Osteoblast (primary cell): Measurements from ENCODE around the gene ERMP1. TPM values are rescaled to one million over a fixed set of nuclear protein-coding genes. Genes with fewer than 3 reads are reported as not detected.

Experiments
- DNase-seq: peaks from one replicate; pipeline ENCODE4 v3.0.0; 2011; ENCODE audit warnings: low spot score, mixed read lengths; ENCODE audit not compliant: insufficient read length; ENCODE audit errors: missing footprints
- H2AFZ ChIP-seq: 2 replicates; pipeline ENCODE4 v1.6.0; 2011; ENCODE audit warnings: mild to moderate bottlenecking, low read length
- H3K27ac ChIP-seq: 2 replicates; pipeline ENCODE4 v1.5.1; 2011; ENCODE audit warnings: mild to moderate bottlenecking, low read depth, low read length, moderate library complexity
- H3K27me3 ChIP-seq: 2 replicates; pipeline ENCODE4 v1.6.0; 2012; ENCODE audit warnings: mild to moderate bottlenecking, control low read depth, inconsistent platforms, low read length, moderate library complexity; ENCODE audit not compliant: insufficient read depth
- H3K36me3 ChIP-seq: 2 replicates; pipeline ENCODE4 v1.5.1; 2011; ENCODE audit warnings: mild to moderate bottlenecking, low read length, control low read depth, moderate library complexity; ENCODE audit not compliant: insufficient read depth
- H3K4me1 ChIP-seq: 2 replicates; pipeline ENCODE4 v1.5.1; 2011; ENCODE audit warnings: mild to moderate bottlenecking, low read length, control low read depth, moderate library complexity; ENCODE audit not compliant: insufficient read depth
- H3K4me2 ChIP-seq: 2 replicates; pipeline ENCODE4 v1.6.0; 2011; ENCODE audit warnings: mild to moderate bottlenecking, low read length; ENCODE audit not compliant: insufficient read depth
- H3K4me3 ChIP-seq: fragments of 200-600 bp; sonication (generic); 3 replicates; pipeline ENCODE4 v1.5.1; 2012; ENCODE audit warnings: mild to moderate bottlenecking, low read length, inconsistent platforms; ENCODE audit not compliant: insufficient read depth
- H3K79me2 ChIP-seq: 2 replicates; pipeline ENCODE4 v1.6.0; 2012; ENCODE audit warnings: mild to moderate bottlenecking, low read length, control low read depth, inconsistent platforms; ENCODE audit not compliant: insufficient read depth
- H3K9me3 ChIP-seq: 2 replicates; pipeline ENCODE4 v1.5.1; 2011; ENCODE audit warnings: low read depth, low read length, control low read depth
- H4K20me1 ChIP-seq: 2 replicates; pipeline ENCODE4 v1.6.0; 2012; ENCODE audit warnings: mild to moderate bottlenecking, low read length, control low read depth; ENCODE audit not compliant: insufficient read depth
- total RNA-seq: library from RNA; depleted of rRNA; stranded (reverse); fragments of >200 nt; gene quantifications from 2 replicates; pipeline ENCODE4 v1.2.3, GENCODE V29; 2012
- TF ChIP-seq, protein P1 (sequence below): IDR thresholded peaks from 2 replicates; pipeline ENCODE4 v1.5.1; 2011; ENCODE audit warnings: mild to moderate bottlenecking, low read depth, low read length, moderate library complexity; ENCODE audit errors: extremely low read depth

ERMP1 gene
- total RNA-seq, 1 donor = 6.5 TPM

DNA sequence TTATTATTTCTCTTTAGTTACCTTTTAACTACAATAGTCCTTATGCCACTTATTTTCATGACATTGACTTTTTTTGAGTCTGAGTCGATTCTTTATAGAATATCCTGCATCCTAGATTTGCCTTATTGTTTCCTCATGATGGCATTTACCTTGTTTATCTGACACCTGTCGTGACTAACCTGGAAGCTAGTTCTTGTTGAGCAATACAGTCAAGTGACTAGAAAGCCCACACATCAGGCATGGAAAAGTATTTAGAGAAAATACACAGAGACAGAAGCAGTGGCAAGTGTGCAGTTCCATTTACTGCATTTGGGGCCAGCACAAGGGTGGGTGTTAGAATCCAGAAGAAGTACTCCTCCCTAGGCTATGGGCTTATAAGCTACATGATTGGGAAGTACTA, 97.8 kb downstream of the ERMP1 start:
- Histone ChIP-seq H3K4me1 (no peaks in the 10 kb centered on the region), H3K27ac (no peak overlapping the region), H3K4me3 (no peak overlapping the region), H3K79me2 (no peaks in the 10 kb centered on the region), H3K36me3 (peaks cover 7% of the 10 kb centered on the region), H4K20me1 (no peaks in the 10 kb centered on the region), H2AFZ (no peak overlapping the region), H3K9me3 (no peaks in the 10 kb centered on the region), H3K4me2 (no peak overlapping the region), H3K27me3 (no peaks in the 10 kb centered on the region)
- TF ChIP-seq, protein P1, sequence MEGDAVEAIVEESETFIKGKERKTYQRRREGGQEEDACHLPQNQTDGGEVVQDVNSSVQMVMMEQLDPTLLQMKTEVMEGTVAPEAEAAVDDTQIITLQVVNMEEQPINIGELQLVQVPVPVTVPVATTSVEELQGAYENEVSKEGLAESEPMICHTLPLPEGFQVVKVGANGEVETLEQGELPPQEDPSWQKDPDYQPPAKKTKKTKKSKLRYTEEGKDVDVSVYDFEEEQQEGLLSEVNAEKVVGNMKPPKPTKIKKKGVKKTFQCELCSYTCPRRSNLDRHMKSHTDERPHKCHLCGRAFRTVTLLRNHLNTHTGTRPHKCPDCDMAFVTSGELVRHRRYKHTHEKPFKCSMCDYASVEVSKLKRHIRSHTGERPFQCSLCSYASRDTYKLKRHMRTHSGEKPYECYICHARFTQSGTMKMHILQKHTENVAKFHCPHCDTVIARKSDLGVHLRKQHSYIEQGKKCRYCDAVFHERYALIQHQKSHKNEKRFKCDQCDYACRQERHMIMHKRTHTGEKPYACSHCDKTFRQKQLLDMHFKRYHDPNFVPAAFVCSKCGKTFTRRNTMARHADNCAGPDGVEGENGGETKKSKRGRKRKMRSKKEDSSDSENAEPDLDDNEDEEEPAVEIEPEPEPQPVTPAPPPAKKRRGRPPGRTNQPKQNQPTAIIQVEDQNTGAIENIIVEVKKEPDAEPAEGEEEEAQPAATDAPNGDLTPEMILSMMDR = no peak
- DNase-seq = peak; percentile 29

Other genes with a start within 250 kb of the ERMP1 start
- gene RIC1, start 204.0 kb downstream of the ERMP1 start, total RNA-seq = 45.7 and 51.4 TPM in 2 replicates
- gene MLANA, start 57.8 kb upstream of the ERMP1 start, total RNA-seq = under 0.01 TPM in 1 of 2 replicates, not detected in the other
- 19.7 and 19.9 TPM in 2 replicates for gene RANBP6, start 182.5 kb upstream of the ERMP1 start, total RNA-seq